CD4-positive, alpha-beta T cell (primary cell): ENCODE measurements around the gene ANKRD37. TPM values are rescaled to one million over a fixed set of nuclear protein-coding genes. Genes with fewer than 3 reads are reported as not detected.

Source experiments
- ATAC-seq: fragments of 200-7000 bp; cut with Tn5 transposase; one replicate; pipeline ENCODE4 v1.10.0; 2022; ENCODE audit warnings: mild to moderate bottlenecking; ENCODE audit not compliant: poor library complexity
- CTCF ChIA-PET: fragments of 350-600 bp; sonication (Branson Sonifier 250); formaldehyde crosslinking; loops from one replicate; lab custom pipeline; 2021; ENCODE audit warnings: antibody characterized with exemption, inconsistent platforms; lab: Charles Lee
- POLR2A ChIA-PET: fragments of 350-600 bp; sonication (Branson Sonifier 250); formaldehyde crosslinking; loops from one replicate; lab custom pipeline; 2021; ENCODE audit warnings: antibody characterized with exemption, inconsistent platforms; lab: Charles Lee
- DNase-seq, 14 experiments: peaks; one replicate each; pipeline ENCODE4 v3.0.0-alpha.2; 2013 to 2020; ENCODE audit warnings: mixed read lengths in 2 of 14
- H3K27ac ChIP-seq, 2 donors: one replicate each; pipeline versions ENCODE4 v1.5.1 to v1.7.0; 2013; ENCODE audit warnings: low read length in 2 of 2, low read depth in 1 of 2, mild to moderate bottlenecking in 1 of 2
- H3K27me3 ChIP-seq, 2 experiments: 1 replicate in 1 of 2; 2 replicates in 1 of 2; pipeline versions ENCODE4 v1.6.1 to v1.7.0; 2013; ENCODE audit warnings: low read length in 2 of 2, control low read depth in 1 of 2, mild to moderate bottlenecking in 1 of 2, moderate library complexity in 1 of 2; ENCODE audit not compliant: insufficient read depth in 2 of 2, control insufficient read depth in 1 of 2
- H3K36me3 ChIP-seq: one replicate; pipeline ENCODE4 v1.6.1; 2013; ENCODE audit warnings: low read length, control low read depth; ENCODE audit not compliant: insufficient read depth
- H3K4me1 ChIP-seq: one replicate; pipeline ENCODE4 v1.6.1; 2013; ENCODE audit warnings: low read length, control low read depth; ENCODE audit not compliant: insufficient read depth
- H3K4me3 ChIP-seq: one replicate; pipeline ENCODE4 v1.5.1; 2013; ENCODE audit warnings: mild to moderate bottlenecking, low read length, moderate library complexity
- H3K9me3 ChIP-seq, 2 experiments: 1 replicate in 1 of 2; 2 replicates in 1 of 2; pipeline versions ENCODE4 v1.6.1 to v1.7.0; 2013; ENCODE audit warnings: low read length in 2 of 2, mild to moderate bottlenecking in 2 of 2, control low read depth in 1 of 2, moderate library complexity in 1 of 2; ENCODE audit not compliant: control insufficient read depth in 1 of 2, insufficient read depth in 1 of 2
- H3K27ac Mint-ChIP-seq: one replicate; pipeline ENCODE4 v1.8.0; 2020; ENCODE audit warnings: mixed read lengths
- H3K27me3 Mint-ChIP-seq: one replicate; pipeline ENCODE4 v1.8.0; 2021; ENCODE audit warnings: mixed read lengths
- H3K36me3 Mint-ChIP-seq: one replicate; pipeline ENCODE4 v1.8.0; 2021; ENCODE audit warnings: low read depth, mixed read lengths
- H3K4me1 Mint-ChIP-seq: one replicate; pipeline ENCODE4 v1.8.0; 2021; ENCODE audit warnings: low read depth, mixed read lengths
- H3K4me3 Mint-ChIP-seq: one replicate; pipeline ENCODE4 v1.8.0; 2020; ENCODE audit warnings: mild to moderate bottlenecking, mixed read lengths
- H3K9me3 Mint-ChIP-seq: one replicate; pipeline ENCODE4 v1.8.0; 2020; ENCODE audit warnings: mixed read lengths
- intact Hi-C, 2 experiments: fragments of 100-400 bp; cut with DNase I in 1 of 2; cut with micrococcal nuclease in 1 of 2; formaldehyde crosslinking; loops; one replicate each; pipeline versions ENCODE4 v1.15.1 to v1.9.0; 2023 to 2025; cut with DNase I, micrococcal nuclease
- total RNA-seq, 174 experiments: library from RNA in 2 of 174; stranded (reverse) in 2 of 174; gene quantifications; one replicate each; pipeline ENCODE4 v1.2.3 and lab custom pipeline; 2021 to 2026
- TF ChIP-seq, protein P1 (sequence below): fragments of 200-600 bp; IDR thresholded peaks from one replicate; pipeline ENCODE4 v1.8.0; 2022; ENCODE audit warnings: antibody characterized with exemption, mild to moderate bottlenecking

Gene ANKRD37
- total RNA-seq, 2 experiments from 2014 or later = 10.3 to 11.6 TPM

DNA sequence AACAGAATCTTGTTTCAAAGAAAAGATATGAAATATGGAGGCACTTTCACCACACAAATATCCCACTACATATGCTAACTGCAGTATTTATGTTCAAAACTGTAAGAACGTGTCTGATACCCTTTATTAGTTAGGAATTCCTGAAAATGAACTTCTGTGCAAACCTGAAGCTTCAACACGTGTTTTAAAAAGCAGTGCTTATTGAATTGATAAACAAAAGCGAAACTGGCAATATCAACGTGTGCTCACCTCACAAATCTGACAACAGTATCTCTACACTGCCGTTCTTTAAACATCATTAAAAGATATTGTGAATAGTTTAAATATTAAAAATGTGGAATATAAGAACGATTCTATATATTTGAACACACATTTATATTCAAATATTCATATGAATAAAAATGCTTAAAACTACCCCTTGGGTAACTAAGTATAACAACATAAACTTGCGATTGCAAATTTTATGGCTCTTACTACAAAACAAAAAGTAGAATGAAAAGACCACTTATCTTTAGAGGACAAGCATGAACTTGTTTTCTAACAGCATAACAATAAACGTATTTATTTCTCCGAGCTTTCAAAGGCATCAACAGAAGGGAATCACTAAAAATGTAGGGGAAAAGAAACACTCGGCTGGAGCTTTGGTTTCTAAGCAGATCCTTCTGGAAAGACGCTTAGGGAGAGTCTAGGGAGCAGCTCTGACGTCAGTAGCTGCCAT is 1.2 kb upstream of the ANKRD37 start, which contains the start of gene LRP2BP:
LRP2BP (minus strand) TSS at position 687 of the 718 bp plus-strand sequence. CDS start 17,738 bp downstream, outside the sequence.
- DNase-seq (peak in 3 of 14 experiments; percentile 48 to 66 (median 56)), ATAC-seq (no peak)
- peaks cover 11% of the 10 kb centered on the region for H3K4me1 ChIP-seq
- ChIA-PET POLR2A (interaction anchor here (0.9 to 4.9 kb wide), 10 partner anchors 10 to 1891 kb away, joined by 3 to 88 read pairs (median 10); partner anchors contain the start of genes CYP4V2, ING2, SNX25 and UFSP2), CTCF (interaction anchor here (1.8 to 1.9 kb wide), 3 partner anchors 11 to 203 kb away, joined by 4 to 9 read pairs (median 6); partner anchors contain the start of gene UFSP2)
- Mint-ChIP-seq H3K36me3 (peaks cover 21% of the 10 kb centered on the region), H3K27me3 (no peaks in the 10 kb centered on the region), H3K9me3 (no peaks in the 10 kb centered on the region), H3K4me1 (peaks cover 17% of the 10 kb centered on the region), H3K4me3 (peak within 1 kb of the TSS; percentile 92), H3K27ac (peak within 1 kb of the TSS; percentile 92)
- no peaks in the 10 kb centered on the region for H3K9me3 ChIP-seq
- TF ChIP-seq, protein P1, sequence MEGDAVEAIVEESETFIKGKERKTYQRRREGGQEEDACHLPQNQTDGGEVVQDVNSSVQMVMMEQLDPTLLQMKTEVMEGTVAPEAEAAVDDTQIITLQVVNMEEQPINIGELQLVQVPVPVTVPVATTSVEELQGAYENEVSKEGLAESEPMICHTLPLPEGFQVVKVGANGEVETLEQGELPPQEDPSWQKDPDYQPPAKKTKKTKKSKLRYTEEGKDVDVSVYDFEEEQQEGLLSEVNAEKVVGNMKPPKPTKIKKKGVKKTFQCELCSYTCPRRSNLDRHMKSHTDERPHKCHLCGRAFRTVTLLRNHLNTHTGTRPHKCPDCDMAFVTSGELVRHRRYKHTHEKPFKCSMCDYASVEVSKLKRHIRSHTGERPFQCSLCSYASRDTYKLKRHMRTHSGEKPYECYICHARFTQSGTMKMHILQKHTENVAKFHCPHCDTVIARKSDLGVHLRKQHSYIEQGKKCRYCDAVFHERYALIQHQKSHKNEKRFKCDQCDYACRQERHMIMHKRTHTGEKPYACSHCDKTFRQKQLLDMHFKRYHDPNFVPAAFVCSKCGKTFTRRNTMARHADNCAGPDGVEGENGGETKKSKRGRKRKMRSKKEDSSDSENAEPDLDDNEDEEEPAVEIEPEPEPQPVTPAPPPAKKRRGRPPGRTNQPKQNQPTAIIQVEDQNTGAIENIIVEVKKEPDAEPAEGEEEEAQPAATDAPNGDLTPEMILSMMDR = no peak
- H3K4me3 ChIP-seq = peak within 1 kb of the TSS; percentile 88
- peaks cover 2% of the 10 kb centered on the region for H3K36me3 ChIP-seq
- H3K27ac ChIP-seq = peak within 1 kb of the TSS; percentile 93 to 97
- intact Hi-C loops = loop anchor here (5.0 to 10.0 kb wide), 3 partner anchors 193 to 1891 kb away; partner anchors contain the start of genes CFAP97 (in 1 of the 2), CYP4V2 (in 1 of the 2) and ING2 (in 1 of the 2)
- H3K27me3 ChIP-seq = no peaks in the 10 kb centered on the region

DNA sequence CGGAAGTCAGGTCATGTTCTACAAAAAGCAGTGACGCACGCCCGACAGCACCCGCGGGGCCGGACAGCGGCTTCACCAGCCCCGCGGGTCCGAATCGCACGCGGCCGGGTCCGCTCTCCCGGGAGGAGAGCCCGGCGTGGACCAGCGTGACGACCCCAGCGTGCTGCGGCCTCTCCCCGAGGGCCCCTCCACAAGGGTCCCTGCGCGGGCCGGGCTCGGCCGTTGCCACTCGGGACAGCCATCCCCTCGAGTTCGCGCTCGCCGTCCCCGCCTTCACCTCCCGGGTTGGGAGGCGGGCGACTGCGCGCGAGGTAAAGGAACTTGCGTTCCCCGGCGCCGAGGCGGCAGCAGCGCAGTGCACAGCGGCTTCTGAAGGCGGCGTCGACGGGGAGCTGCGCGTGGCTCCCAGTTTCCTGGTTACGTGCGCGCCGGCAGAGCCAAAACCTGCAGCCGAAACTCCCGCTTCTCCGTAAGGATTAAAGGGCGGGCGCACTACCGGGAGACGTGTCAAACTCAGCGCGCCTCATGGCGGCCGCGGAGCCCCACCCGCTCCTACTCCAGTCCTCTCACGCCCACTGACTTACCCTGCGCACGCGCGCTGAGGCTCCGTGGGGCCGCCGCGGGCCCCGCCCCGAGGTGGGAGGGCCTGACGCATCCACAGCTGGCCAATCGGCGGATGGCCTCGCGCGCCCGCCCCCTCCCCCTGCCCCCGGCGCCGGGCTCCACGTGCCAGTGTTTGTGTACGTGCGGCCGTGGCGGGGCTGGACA is 501 bp upstream of the ANKRD37 start:
- ChIA-PET CTCF (interaction anchor here (1.8 to 1.9 kb wide), 3 partner anchors 10 to 202 kb away, joined by 4 to 9 read pairs (median 6); partner anchors contain the start of gene UFSP2), POLR2A (interaction anchor here (0.7 to 4.9 kb wide), 16 partner anchors 9 to 795 kb away, joined by 3 to 88 read pairs (median 6); partner anchors contain the start of genes CYP4V2, SNX25 and UFSP2)
- Mint-ChIP-seq H3K4me1 (peaks cover 17% of the 10 kb centered on the region), H3K27me3 (no peaks in the 10 kb centered on the region), H3K9me3 (no peaks in the 10 kb centered on the region), H3K4me3 (peak overlapping the region; percentile 92), H3K27ac (peak overlapping the region; percentile 92), H3K36me3 (peaks cover 27% of the 10 kb centered on the region)
- peaks cover 11% of the 10 kb centered on the region for H3K4me1 ChIP-seq
- peak overlapping the region; percentile 93 to 97 for H3K27ac ChIP-seq
- DNase-seq (peak; percentile 88 to 98 (median 96)), ATAC-seq (peak; percentile 91)
- TF ChIP-seq, protein P1 = no peak
- intact Hi-C loops = loop anchor here (1.0 to 10.0 kb wide), 7 partner anchors 29 to 1891 kb away; partner anchors contain the start of genes CCDC110 (in 1 of the 2), CFAP97 (in 1 of the 2), CYP4V2 (in 1 of the 2) and ING2 (in 1 of the 2)
- no peaks in the 10 kb centered on the region for H3K27me3 ChIP-seq
- H3K9me3 ChIP-seq = no peaks in the 10 kb centered on the region
- peaks cover 7% of the 10 kb centered on the region for H3K36me3 ChIP-seq
- peak overlapping the region; percentile 88 for H3K4me3 ChIP-seq

DNA sequence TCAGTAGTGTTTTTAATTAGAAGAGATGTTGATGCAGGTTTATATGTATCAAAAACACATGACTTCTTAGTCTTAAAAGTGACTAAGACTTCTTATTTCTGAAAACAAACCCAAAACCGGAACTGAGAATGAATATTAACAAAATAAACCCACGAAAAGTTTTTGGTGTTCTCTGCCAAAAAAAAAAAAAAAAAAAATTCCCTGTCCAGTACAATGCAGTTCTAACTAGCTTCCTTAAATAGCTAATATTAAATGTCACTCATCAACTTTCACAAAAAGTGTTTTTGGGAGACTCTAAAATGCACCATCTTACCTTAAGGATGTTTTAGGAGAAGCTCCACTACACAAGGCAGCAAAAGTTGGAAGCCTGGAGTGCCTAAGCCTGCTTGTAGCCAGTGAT is 2.0 kb downstream of the ANKRD37 start:
- POLR2A ChIA-PET = interaction anchor here (4.9 kb wide), 1 partner anchor 27 kb away, joined by 88 read pairs; the partner anchor contains the start of gene UFSP2
- Histone ChIP-seq H3K9me3 (no peaks in the 10 kb centered on the region), H3K36me3 (peaks cover 17% of the 10 kb centered on the region), H3K4me1 (peaks cover 11% of the 10 kb centered on the region), H3K27ac (no peak overlapping the region), H3K4me3 (no peak overlapping the region), H3K27me3 (no peaks in the 10 kb centered on the region)
- CTCF ChIA-PET = interaction anchor here (0.6 to 1.1 kb wide), 2 partner anchors 27 to 1890 kb away, joined by 3 to 4 read pairs; no protein-coding TSS in a partner anchor
- no peak for ATAC-seq
- peak overlapping the region; percentile 25 for H3K27ac Mint-ChIP-seq
- peaks cover 17% of the 10 kb centered on the region for H3K4me1 Mint-ChIP-seq
- no peak for DNase-seq
- peak overlapping the region; percentile 17 for H3K4me3 Mint-ChIP-seq
- intact Hi-C loops = loop anchor here (1.0 to 10.0 kb wide), 4 partner anchors 27 to 1894 kb away; partner anchors contain the start of genes CFAP97 (in 1 of the 2), CYP4V2 (in 1 of the 2), ING2 (in 1 of the 2) and UFSP2 (in 1 of the 2)
- TF ChIP-seq, protein P1 = no peak
- H3K27me3 Mint-ChIP-seq = no peaks in the 10 kb centered on the region
- H3K36me3 Mint-ChIP-seq = peaks cover 46% of the 10 kb centered on the region
- H3K9me3 Mint-ChIP-seq = no peaks in the 10 kb centered on the region
